Naive thymus-derived CD4-positive, alpha-beta T cell (primary cell): Measurements from ENCODE around the gene LARP6. TPM values are rescaled to one million over a fixed set of nuclear protein-coding genes. Genes with fewer than 3 reads are reported as not detected.
"Not testable (repeated sequence)": the region's sequence is repeated elsewhere in the genome, so short reads cannot be mapped to it uniquely, and the experiment has no call there.

Source experiments
- ATAC-seq: fragments of 150-1000 bp; cut with Tn5 transposase; 2 replicates; pipeline ENCODE4 v1.10.0; 2021; ENCODE audit warnings: mild to moderate bottlenecking, moderate library complexity
- CTCF ChIA-PET: fragments of 350-600 bp; sonication (Branson Sonifier 250); formaldehyde crosslinking; loops from one replicate; lab custom pipeline; 2021; ENCODE audit warnings: antibody characterized with exemption; lab: Charles Lee
- POLR2A ChIA-PET: fragments of 350-600 bp; sonication (Branson Sonifier 250); formaldehyde crosslinking; loops from one replicate; lab custom pipeline; 2021; ENCODE audit warnings: antibody characterized with exemption, inconsistent platforms; lab: Charles Lee
- DNase-seq, 9 donors: peaks; one replicate each; pipeline versions ENCODE4 v3.0.0 to v3.0.0-alpha.2; 2020 to 2022; ENCODE audit warnings: mixed read lengths in 1 of 9
- H3K27ac ChIP-seq: one replicate; pipeline ENCODE4 v1.7.0; 2013; ENCODE audit warnings: mild to moderate bottlenecking, low read depth, low read length, moderate library complexity
- H3K27me3 ChIP-seq, 2 donors: one replicate each; pipeline ENCODE4 v1.7.0; 2013; ENCODE audit warnings: low read length in 2 of 2, mild to moderate bottlenecking in 2 of 2, moderate library complexity in 2 of 2; ENCODE audit not compliant: control insufficient read depth in 2 of 2, insufficient read depth in 2 of 2
- H3K36me3 ChIP-seq, 3 experiments: 1 replicate in 2 of 3; 2 replicates in 1 of 3; pipeline ENCODE4 v1.7.0; 2013; ENCODE audit warnings: low read length in 3 of 3, mild to moderate bottlenecking in 3 of 3, moderate library complexity in 1 of 3; ENCODE audit not compliant: insufficient read depth in 3 of 3, control insufficient read depth in 2 of 3
- H3K4me1 ChIP-seq, 2 donors: one replicate each; pipeline ENCODE4 v1.7.0; 2013; ENCODE audit warnings: low read length in 2 of 2, mild to moderate bottlenecking in 2 of 2, moderate library complexity in 1 of 2; ENCODE audit not compliant: control insufficient read depth in 2 of 2, insufficient read depth in 2 of 2
- H3K4me3 ChIP-seq: 2 replicates; pipeline ENCODE4 v1.7.0; 2013; ENCODE audit warnings: mild to moderate bottlenecking, low read length
- H3K9me3 ChIP-seq, 3 experiments: 1 replicate in 2 of 3; 2 replicates in 1 of 3; pipeline ENCODE4 v1.7.0; 2013; ENCODE audit warnings: low read length in 3 of 3; ENCODE audit not compliant: control insufficient read depth in 2 of 3
- H3K27ac Mint-ChIP-seq, 9 donors: one replicate each; pipeline ENCODE4 v1.8.0; 2020 to 2022; ENCODE audit warnings: mixed read lengths in 9 of 9, mild to moderate bottlenecking in 8 of 9, moderate library complexity in 5 of 9, inconsistent platforms in 2 of 9
- H3K27me3 Mint-ChIP-seq, 5 donors: one replicate each; pipeline ENCODE4 v1.8.0; 2021 to 2022; ENCODE audit warnings: mixed read lengths in 5 of 5, mild to moderate bottlenecking in 1 of 5
- H3K36me3 Mint-ChIP-seq, 5 donors: one replicate each; pipeline ENCODE4 v1.8.0; 2020 to 2022; ENCODE audit warnings: mixed read lengths in 5 of 5, mild to moderate bottlenecking in 3 of 5, inconsistent platforms in 1 of 5
- H3K4me1 Mint-ChIP-seq, 7 donors: one replicate each; pipeline ENCODE4 v1.8.0; 2020 to 2022; ENCODE audit warnings: mixed read lengths in 7 of 7, mild to moderate bottlenecking in 3 of 7, inconsistent platforms in 1 of 7
- H3K4me3 Mint-ChIP-seq, 10 donors: one replicate each; pipeline ENCODE4 v1.8.0; 2020 to 2022; ENCODE audit warnings: mild to moderate bottlenecking in 10 of 10, mixed read lengths in 10 of 10, moderate library complexity in 6 of 10, inconsistent platforms in 2 of 10
- H3K9me3 Mint-ChIP-seq, 11 donors: one replicate each; pipeline ENCODE4 v1.8.0; 2020 to 2022; ENCODE audit warnings: mixed read lengths in 11 of 11, mild to moderate bottlenecking in 4 of 11, inconsistent platforms in 1 of 11, moderate library complexity in 1 of 11
- intact Hi-C, 2 donors: fragments of 100-400 bp; cut with micrococcal nuclease; formaldehyde crosslinking; loops; one replicate each; pipeline ENCODE4 v1.15.1; 2023
- polyA plus RNA-seq, 2 donors: library from polyadenylated mRNA; unstranded; fragments of 300-500 nt; fragmentation: Illumina TruSeq; gene quantifications; one replicate each; pipeline ENCODE4 v1.2.3, GENCODE V29; 2021
- total RNA-seq, 6 experiments: library from RNA in 5 of 6; stranded (reverse) in 5 of 6; gene quantifications; 1 replicate in 5 of 6; 2 replicates in 1 of 6; pipeline ENCODE4 v1.2.3 and lab custom pipeline; 2021 to 2026

The LARP6 gene
- total and polyA plus RNA-seq, 7 experiments from 2014 or later = 0.09 to 0.50 (median 0.10) TPM; not detected in 4

DNA sequence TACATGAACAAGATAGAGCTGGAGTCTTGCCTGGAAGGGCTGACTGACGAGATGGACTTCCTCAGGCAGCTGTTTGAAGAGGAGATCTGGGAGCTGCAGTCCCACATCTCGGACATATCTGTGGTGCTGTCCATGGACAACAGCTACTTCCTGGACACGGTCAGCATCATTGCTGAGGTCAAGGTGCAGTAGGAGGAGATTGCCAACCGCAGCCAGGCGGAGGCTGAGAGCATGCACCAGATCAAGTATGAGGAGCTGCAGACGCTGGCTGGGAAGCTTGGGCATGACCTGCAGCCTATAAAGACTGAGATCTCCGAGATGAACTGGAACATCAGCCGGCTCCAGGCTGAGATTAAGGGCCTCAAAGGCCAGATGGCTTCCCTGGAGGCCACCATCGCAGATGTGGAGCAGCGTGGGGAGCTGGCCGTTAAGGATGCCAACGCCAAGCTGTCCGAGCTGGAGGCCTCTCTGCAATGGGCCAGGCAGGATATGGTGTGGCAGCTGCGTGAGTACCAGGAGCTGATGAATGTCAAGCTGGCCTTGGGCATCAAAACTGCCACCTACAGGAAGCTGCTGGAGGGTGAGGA lies 5.5 kb upstream of the LARP6 start:
- Mint-ChIP-seq H3K4me1 (peaks cover 0 to 4% (median 4%) of the 10 kb centered on the region in 7 donors), H3K27me3 (peaks cover 25 to 40% (median 32%) of the 10 kb centered on the region in 5 donors), H3K4me3 (no peak overlapping the region), H3K27ac (no peak overlapping the region), H3K36me3 (no peaks in the 10 kb centered on the region), H3K9me3 (no peaks in the 10 kb centered on the region)
- Histone ChIP-seq H3K4me1 (no peaks in the 10 kb centered on the region), H3K9me3 (no peaks in the 10 kb centered on the region), H3K27ac (no peak overlapping the region), H3K36me3 (no peaks in the 10 kb centered on the region), H3K4me3 (no peak overlapping the region), H3K27me3 (no peaks in the 10 kb centered on the region)
- ChIA-PET POLR2A (no interaction called here), CTCF (no interaction called here)
- DNase-seq (no peak), ATAC-seq (no peak)
- intact Hi-C loops = no loop called here

DNA sequence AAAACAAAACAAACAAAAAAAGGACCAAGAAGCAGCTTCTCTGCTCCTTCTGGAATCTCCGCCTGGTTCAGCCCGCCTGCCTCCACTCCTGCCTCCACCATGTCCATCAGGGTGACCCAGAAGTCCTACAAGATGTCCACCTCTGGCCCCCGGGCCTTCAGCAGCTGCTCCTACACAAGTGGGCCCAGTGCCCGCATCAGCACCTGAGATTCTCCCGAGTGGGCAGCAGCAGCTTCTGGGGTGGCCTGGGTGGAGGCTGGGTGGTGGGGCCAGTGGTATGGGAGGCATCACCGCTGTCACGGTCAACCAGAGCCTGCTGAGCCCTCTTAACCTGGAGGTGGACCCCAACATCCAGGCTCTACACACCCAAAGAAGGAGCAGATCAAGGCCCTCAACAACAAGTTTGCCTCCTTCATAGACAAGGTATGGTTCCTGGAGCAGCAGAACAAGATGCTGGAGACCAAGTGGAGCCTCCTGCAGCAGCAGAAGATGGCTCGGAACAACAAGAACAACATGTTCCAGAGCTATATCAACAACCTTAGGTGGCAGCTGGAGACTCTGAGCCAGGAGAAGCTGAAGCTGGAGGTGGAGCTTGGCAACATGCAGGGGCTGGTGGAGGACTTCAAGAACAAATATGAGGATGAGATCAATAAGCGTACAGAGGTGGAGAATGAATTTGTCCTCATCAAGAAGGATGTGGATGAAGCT lies 4.8 kb upstream of the LARP6 start:
- ATAC-seq, H3K9me3 Mint-ChIP-seq: not testable (repeated sequence)

DNA sequence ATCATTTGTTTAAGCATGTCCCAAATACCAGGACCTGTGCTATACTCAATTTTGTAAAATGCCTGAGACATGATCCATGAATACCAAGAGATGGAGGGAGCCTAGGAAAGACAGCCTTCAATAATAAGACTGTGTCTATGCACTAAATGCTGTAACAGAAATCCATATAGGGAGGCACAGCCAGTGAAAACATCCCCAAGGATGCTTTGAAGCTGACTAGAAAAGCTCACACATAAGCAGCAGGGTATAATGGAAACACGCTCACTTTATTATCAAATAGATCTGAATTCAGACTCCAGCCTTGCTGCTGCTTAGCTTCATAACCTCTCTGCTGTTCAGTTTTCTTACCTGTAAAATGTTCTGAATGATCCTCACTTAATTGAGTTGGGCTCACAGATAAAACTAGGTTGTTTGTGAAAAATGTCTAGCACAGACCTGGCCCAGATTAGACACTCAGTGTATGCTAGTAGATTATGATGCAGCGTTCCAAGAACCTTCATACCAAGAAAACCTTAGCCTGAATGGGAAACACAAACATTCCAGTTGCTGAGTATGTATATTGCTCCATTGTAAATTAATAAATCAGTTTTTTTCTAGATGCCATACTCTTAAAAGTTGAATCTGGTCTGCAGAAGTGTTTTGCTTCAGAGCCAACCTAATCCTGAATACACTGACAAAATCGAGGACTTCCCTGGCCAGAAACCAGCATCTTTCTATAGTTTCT lies 3.8 kb upstream of the LARP6 start:
- intact Hi-C loops = no loop called here
- peaks cover 31 to 47% (median 40%) of the 10 kb centered on the region in 5 donors for H3K27me3 Mint-ChIP-seq
- H3K36me3 ChIP-seq = no peaks in the 10 kb centered on the region

More for the DNA sequence above, 4.8 kb upstream of the LARP6 start:
- CTCF ChIA-PET, intact Hi-C loops, POLR2A ChIA-PET, H3K27me3 ChIP-seq, H3K4me1 Mint-ChIP-seq, H3K4me3 Mint-ChIP-seq, H3K27ac Mint-ChIP-seq, DNase-seq, H3K9me3 ChIP-seq, H3K36me3 Mint-ChIP-seq, H3K27ac ChIP-seq, H3K4me3 ChIP-seq, H3K36me3 ChIP-seq, H3K4me1 ChIP-seq: not testable (repeated sequence)
- H3K27me3 Mint-ChIP-seq = peaks cover 27 to 42% (median 34%) of the 10 kb centered on the region in 5 donors

DNA sequence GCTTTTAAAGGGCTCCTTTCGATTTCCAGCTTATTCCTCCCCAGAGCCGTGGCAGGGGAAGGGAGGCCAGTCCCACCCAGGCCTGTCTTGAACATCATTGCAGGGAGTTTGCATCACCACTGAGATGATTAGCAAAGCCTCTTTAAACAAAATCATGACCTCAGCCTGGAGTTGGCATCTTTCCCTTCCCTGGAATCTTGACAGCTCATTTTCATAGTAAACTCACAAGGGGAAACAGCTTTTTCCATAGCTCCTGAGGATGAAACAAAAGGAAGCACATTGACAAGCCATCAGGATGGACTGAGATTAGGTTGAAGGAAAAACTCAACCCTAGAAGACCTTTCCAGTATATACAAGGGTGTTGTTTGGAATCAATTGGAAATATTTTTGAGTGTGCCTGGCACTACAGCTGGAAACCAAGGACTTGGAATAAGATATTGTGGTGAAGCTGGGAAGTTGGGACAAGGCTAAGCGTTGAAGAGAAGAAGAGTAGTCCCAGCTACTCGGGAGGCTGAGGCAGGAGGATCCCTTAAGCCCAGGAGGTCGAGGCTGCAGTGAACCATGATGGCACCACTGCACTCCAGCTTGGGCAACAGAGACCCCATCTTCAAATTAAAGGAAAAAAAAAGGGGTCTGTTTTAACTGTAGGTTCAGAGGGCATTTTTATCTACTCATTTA lies 3.1 kb upstream of the LARP6 start:
- Histone ChIP-seq H3K9me3 (no peaks in the 10 kb centered on the region), H3K27me3 (no peaks in the 10 kb centered on the region), H3K36me3 (no peaks in the 10 kb centered on the region), H3K4me1 (no peaks in the 10 kb centered on the region), H3K27ac (no peak overlapping the region), H3K4me3 (no peak overlapping the region)
- Mint-ChIP-seq H3K36me3 (no peaks in the 10 kb centered on the region), H3K4me1 (peaks cover 0 to 10% (median 6%) of the 10 kb centered on the region in 7 donors), H3K9me3 (no peaks in the 10 kb centered on the region), H3K27ac (no peak overlapping the region), H3K27me3 (peaks cover 38 to 54% (median 47%) of the 10 kb centered on the region in 5 donors), H3K4me3 (no peak overlapping the region)
- ATAC-seq (no peak), DNase-seq (no peak)
- ChIA-PET POLR2A (no interaction called here), CTCF (interaction anchor here (0.7 kb wide), 1 partner anchor 30 kb away, joined by 3 read pairs; no protein-coding TSS in a partner anchor)
- intact Hi-C loops = no loop called here

More for the DNA sequence above, 3.8 kb upstream of the LARP6 start:
- Histone ChIP-seq H3K27me3 (no peaks in the 10 kb centered on the region), H3K27ac (no peak overlapping the region), H3K4me3 (no peak overlapping the region), H3K9me3 (no peaks in the 10 kb centered on the region), H3K4me1 (no peaks in the 10 kb centered on the region)
- POLR2A ChIA-PET = no interaction called here
- Mint-ChIP-seq H3K36me3 (no peaks in the 10 kb centered on the region), H3K9me3 (no peaks in the 10 kb centered on the region), H3K4me1 (peaks cover 0 to 10% (median 6%) of the 10 kb centered on the region in 7 donors), H3K27ac (no peak overlapping the region), H3K4me3 (no peak overlapping the region)
- CTCF ChIA-PET = interaction anchor here (0.7 kb wide), 1 partner anchor 31 kb away, joined by 3 read pairs; no protein-coding TSS in a partner anchor
- ATAC-seq (no peak), DNase-seq (no peak)

DNA sequence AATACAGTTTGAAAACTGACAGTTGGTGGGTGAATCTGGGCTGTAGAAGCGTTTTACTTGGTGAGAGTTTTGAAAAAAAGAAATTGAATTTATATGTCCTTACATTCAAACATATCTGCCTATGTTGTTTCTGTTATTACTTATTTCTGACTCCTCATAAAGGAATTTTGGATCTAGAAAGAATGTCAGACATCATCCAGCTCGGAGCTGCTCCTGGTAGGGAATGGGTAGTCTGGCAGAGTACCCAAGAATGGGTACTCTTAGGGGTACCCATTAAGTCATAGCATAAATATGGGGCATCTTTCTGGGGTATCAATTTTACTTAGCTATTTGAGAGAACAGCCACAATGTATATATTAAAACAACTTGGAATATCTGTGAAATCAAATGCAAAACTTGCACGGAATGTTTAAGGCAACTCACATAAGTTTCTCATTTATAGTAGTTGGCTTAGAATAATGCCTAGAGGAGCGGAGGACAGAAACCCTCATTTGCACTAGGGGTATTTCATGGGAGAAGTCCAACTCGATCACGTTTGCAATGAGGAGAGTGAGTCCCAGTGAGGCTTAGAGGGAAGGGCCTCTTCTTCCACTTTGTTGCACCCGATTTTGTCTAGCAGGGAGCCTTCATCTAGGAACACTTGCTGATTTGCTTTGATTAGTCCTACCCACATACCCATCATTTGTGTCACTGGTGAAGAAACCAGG lies 2.4 kb upstream of the LARP6 start:
- CTCF ChIA-PET = no interaction called here
- peaks cover 41 to 56% (median 54%) of the 10 kb centered on the region in 5 donors for H3K27me3 Mint-ChIP-seq

DNA sequence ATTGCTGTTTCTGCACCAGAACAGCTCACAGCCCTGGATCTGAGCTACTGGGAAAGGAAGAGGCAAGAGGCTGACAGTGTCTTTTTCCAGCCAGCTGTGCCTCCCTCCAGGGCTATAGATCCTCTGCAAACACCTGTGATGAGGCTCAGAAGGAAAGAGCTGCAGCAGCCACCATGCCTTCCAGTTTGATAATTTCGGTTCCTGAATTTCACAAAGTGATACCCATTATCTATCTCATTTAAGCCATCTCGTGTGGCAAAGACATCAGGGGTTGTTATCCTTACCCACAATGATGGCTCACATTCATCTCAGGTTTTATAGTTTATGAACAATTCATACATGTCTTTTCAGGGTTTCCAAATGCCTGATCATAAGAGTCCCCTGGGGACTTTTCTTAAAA lies 1.8 kb upstream of the LARP6 start:
- ATAC-seq (no peak), DNase-seq (no peak)
- H3K4me1 Mint-ChIP-seq = peaks cover 0 to 10% (median 6%) of the 10 kb centered on the region in 7 donors
- intact Hi-C loops = no loop called here
- ChIA-PET POLR2A (no interaction called here), CTCF (no interaction called here)
- no peak overlapping the region for H3K27ac ChIP-seq
- H3K36me3 ChIP-seq = no peaks in the 10 kb centered on the region
- H3K27me3 ChIP-seq = no peaks in the 10 kb centered on the region
- H3K4me1 ChIP-seq = no peaks in the 10 kb centered on the region
- H3K4me3 Mint-ChIP-seq = no peak overlapping the region
- H3K27me3 Mint-ChIP-seq = peaks cover 46 to 62% (median 59%) of the 10 kb centered on the region in 5 donors
- no peaks in the 10 kb centered on the region for H3K36me3 Mint-ChIP-seq
- H3K9me3 Mint-ChIP-seq = no peaks in the 10 kb centered on the region
- H3K27ac Mint-ChIP-seq = no peak overlapping the region
- no peak overlapping the region for H3K4me3 ChIP-seq
- no peaks in the 10 kb centered on the region for H3K9me3 ChIP-seq

More for the DNA sequence above, 2.4 kb upstream of the LARP6 start:
- H3K27me3 ChIP-seq = no peaks in the 10 kb centered on the region
- H3K4me3 ChIP-seq = no peak overlapping the region
- Mint-ChIP-seq H3K4me3 (peak overlapping the region in 1 of 10 donors; percentile 36), H3K9me3 (no peaks in the 10 kb centered on the region), H3K4me1 (peaks cover 0 to 10% (median 6%) of the 10 kb centered on the region in 7 donors), H3K27ac (no peak overlapping the region), H3K36me3 (no peaks in the 10 kb centered on the region)
- intact Hi-C loops = no loop called here
- no peaks in the 10 kb centered on the region for H3K4me1 ChIP-seq
- DNase-seq (no peak), ATAC-seq (no peak)
- H3K36me3 ChIP-seq = no peaks in the 10 kb centered on the region
- POLR2A ChIA-PET = no interaction called here
- no peaks in the 10 kb centered on the region for H3K9me3 ChIP-seq
- H3K27ac ChIP-seq = no peak overlapping the region
